ENCODE results near the gene PPP1R7.

Gene PPP1R7

DNA sequence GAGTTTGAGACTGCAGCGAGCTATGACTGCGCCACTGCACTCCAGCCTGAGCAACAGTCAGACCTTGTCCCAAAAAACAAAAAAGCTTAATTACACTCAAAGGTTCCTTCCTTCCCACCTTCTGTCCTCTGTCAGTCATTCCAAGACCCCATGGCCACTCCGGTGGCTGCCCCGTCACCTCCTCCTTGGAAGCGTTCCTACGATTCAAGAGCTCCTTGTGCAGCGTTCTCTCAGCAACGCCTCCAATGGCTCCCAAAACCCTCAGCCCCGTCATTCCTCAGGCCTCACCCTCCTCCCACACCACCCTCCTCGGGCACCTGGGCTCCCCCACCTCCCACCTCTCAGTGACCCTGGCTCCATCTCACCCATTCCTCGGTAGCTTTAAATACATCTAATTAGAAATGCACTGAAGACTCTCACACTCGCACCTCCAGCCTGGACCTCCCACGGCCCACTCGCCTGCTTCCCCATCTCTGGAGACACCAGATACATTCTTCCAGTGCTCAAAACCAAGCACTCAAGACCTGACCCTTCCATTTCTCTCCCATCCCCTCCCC is 9.0 kb upstream of the PPP1R7 start:
- no peak for FAIRE-seq

DNA sequence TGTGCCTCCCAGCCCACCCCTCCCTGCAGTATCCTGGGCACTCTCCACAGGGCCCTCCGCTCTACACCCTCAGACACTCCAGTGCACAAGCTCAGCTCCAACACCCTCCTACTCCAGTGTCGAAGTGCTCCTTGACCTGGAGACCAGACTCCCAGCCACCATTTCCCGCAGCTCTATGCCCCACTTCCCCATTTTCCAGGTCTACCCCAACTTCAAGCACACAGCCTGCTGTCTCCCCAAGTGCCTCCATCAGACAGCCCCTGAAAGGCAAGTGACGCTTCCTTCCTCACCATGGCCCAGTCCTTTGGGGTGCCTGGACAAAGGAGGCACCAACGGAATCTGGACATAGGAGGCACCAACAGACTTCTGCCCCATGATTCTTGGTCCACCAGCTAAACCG is 8.2 kb upstream of the PPP1R7 start:
- no peak for FAIRE-seq

DNA sequence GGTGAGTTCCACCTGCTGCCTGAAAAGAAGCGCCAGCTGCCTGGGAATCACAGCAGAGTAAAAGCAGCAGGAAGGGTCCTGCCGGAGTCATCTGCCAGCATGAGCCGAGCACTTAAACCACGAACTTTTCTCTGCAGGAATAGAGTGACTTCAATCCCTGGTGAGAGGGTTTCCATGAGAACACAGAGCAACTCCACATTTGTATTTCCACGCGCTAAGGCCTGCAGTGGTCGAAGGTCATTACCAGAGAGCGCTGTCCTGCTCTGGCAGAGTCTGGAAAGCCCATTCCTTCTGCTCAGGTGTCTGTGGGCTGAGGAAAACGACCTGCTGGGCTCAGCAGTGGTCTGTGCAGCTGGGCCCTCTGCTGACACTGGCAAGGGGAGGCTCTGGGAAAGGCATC is 7.7 kb upstream of the PPP1R7 start:
- no peak for FAIRE-seq

DNA sequence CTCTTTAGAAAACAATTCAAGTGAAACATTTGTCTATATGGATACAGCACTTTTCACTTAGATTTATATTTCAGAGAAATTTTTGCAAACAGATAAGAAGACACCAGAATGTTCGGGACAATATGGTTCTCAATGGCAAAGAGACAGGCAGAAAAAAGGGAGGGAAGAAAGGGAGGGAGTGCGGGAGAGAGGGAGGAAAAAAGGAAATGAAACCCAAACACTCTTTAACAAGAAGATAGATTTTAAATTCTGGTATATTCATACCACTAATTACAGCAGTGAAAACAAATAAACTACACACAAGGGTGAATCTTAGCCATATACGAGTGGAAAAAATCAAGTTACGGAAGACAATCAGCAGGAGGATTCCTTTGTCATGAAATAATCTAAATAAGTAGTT is 4.0 kb upstream of the PPP1R7 start:
- no peak for FAIRE-seq

GRCh38 chr2:241147336-241147735 is 2.9 kb upstream of the PPP1R7 start:
- no peak for FAIRE-seq

GRCh38 chr2:241148239-241148638 is 2.0 kb upstream of the PPP1R7 start:
- no peak for FAIRE-seq

GRCh38 chr2:241148891-241149674 is 1.2 kb upstream of the PPP1R7 start, which contains the start of gene PASK:
PASK (minus strand) TSS chr2:241149472; CDS start chr2:241143032, 6,440 bp downstream.
- FAIRE-seq, result peak; percentile 96

- FAIRE-seq, result no peak
Observed at GRCh38 chr2:241149675-241149924, 667 bp upstream of the PPP1R7 start.

DNA sequence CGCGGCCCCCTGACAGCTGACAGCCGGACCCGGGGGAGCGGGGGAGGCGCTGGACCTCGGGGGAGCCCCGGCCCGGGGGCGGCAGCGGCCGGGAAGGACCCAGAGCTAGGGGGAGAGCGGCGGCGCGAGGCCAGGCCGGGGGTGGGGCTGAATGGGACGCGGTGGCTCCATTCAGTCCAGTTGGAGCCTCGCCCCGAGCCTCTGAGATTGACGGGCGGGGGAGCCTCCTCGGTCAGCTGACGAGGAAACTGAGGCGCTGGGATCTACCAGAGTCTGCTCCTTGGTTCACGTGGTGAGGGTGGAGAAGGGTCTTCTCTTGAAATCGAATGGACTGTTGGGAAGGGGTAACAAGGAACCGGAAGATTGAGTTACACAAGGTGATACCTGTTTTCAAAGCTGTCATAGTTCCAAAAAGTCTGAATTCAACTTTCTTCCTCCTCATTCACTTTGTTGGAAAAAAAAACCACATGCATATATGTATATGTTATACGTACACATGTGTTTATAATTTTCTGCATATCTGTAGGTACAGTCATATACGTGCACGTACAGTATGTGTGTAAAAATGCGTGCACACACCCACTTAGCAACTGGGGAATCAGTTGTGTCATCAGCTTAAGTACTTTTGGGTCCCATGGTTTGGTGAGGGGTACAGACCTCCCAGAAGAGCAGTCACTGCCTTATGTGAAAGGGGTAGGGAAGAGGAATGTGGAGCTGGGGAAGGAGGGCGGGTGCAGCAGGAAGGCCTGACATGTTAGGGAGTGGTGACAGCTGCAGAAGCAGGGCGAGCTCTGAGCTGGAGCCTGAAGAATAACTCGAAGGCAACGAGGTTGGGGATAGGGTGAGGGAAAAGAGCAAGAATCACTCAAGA is 628 bp downstream of the PPP1R7 start:
- FAIRE-seq, result no peak

GRCh38 chr2:241151934-241152660 is 1.8 kb downstream of the PPP1R7 start:
- FAIRE-seq, result no peak

GRCh38 chr2:241153616-241154015 is 3.3 kb downstream of the PPP1R7 start:
- FAIRE-seq, result no peak

DNA sequence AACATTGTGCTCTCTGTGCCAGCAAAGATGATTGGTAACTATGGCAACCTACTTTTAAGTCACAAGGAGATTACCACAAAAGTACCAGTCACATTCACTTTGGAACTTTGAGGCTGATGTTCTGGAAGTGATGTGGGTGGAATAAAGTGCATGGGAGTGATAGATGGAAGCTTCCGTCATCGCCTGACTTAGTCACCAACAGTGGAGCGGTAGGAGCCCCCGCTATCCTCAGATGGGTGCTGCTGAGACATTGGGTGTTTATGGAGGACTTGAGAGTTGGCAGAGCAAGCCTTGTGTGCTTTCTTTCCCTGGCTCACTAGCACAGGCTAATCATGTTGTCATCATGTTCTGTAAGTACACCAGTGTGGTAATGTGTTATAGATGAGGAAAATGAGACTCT is 4.6 kb downstream of the PPP1R7 start:
- no peak for FAIRE-seq

DNA sequence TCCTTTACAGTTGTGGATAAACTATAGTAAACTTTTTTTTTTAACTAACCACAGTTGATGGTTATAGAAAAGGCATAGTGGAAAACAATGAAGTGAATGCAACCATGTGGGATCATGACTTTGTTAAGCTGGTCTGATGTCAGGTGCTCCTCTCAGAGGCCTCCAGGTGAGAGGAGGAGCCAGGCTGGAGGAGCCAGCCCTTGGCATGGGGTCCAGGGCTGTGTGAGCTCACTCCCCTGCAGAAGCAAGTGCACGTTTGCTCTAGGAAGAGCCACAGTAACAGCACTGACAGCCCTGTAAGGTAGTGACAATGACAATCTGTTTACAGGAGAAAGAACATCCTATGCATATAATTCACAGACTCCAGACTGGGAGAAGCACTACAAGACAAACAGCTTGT is 5.7 kb downstream of the PPP1R7 start:
- FAIRE-seq, result no peak

DNA sequence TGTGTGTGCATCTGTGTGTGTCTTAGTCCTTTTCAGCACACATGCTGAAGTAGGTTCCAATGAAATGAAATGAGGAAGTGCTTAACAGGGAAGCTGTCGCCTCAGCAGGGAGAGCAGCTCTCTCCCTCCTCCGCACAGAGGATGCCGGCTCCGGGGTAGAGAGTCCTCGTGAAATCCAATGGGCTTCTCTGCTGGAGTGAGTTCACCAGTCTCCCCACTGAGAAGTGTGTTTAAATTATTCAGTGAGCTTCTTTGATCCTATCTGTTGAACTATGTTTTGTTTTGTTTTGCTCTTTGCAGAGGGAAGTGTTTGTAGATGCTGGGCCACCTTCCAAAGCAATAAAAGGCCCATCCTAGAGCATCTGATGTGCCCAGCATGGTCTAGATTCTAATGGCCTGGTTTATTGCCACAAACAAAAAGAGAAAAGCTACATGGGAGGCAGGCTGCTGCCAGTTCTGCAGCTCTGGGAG is 6.7 kb downstream of the PPP1R7 start:
- FAIRE-seq, result no peak

DNA sequence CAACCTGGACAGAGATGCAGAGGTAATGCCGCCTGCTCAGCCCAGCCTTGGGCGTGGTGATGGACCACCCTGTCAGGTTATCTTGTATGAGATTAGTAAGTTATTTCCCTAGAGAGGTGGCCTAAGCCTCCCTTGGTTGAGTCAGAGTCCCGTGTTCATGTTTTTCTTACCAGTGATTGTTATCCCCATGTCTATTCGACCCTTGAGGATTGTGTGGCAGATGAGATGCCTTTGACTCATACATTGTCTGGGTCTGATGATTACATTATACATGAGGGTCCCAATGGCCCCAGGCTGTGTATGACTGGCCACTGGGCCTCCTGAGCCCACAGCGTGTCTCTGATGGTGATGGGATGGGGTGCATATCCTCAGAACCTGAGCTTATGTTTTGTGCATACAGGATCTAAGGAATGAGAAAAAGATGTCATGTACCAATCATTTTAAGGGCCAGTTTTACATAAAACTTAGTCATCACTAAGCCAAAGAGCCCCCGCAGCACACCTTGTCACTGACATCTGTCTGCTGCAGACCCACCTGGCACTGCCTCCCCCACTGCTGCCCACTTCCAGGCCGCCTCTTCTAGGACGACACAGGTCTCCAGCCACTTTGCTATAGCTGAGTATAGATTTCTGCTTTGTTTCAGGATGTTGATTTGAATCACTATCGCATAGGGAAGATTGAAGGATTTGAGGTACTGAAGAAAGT is 7.7 kb downstream of the PPP1R7 start:
- FAIRE-seq, result no peak

- FAIRE-seq, result no peak
Observed at GRCh38 chr2:241158546-241158900, 8.3 kb downstream of the PPP1R7 start.

GRCh38 chr2:241159116-241159515 is 8.8 kb downstream of the PPP1R7 start:
- no peak for FAIRE-seq

DNA sequence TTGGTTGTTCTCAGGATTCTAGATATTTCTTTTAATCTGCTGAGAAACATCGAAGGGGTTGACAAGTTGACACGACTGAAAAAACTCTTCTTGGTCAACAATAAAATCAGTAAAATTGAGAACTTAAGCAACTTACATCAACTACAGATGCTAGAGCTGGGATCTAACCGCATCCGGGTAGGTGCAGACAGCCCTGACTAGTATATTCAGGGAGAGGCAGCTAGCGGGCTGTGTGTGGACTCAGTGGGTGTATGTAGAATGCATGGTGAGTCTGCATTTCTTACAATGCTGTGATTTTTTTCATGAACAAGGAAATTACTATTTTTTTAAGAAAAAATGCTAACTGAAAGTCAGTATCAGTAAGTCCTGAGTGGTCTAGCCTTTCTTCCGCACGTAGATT is 10.1 kb downstream of the PPP1R7 start:
- FAIRE-seq, result no peak

GRCh38 chr2:241161646-241162281 is 11.5 kb downstream of the PPP1R7 start:
- FAIRE-seq, result no peak

GRCh38 chr2:241163601-241164118 is 13.4 kb downstream of the PPP1R7 start:
- no peak for FAIRE-seq

DNA sequence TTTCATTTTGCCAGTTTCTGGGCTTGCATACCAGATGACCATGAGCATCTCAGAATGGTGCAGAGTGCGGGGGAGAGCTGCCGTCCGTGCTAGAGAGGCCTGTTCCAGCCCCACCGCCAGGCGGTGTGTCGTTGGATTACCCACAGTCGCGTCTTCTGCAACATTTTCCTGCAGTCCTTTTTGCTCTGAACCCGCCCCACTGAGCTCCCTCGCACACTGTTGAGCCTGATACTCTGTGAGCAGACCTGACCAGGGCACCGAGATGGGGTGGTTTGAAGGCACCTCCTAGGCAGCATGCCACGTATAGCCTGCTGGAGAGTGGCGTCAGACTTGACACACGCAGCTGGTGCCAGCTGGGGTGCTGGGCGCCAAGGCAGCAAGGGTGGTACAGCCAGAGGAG is 18.1 kb downstream of the PPP1R7 start:
- no peak for FAIRE-seq

DNA sequence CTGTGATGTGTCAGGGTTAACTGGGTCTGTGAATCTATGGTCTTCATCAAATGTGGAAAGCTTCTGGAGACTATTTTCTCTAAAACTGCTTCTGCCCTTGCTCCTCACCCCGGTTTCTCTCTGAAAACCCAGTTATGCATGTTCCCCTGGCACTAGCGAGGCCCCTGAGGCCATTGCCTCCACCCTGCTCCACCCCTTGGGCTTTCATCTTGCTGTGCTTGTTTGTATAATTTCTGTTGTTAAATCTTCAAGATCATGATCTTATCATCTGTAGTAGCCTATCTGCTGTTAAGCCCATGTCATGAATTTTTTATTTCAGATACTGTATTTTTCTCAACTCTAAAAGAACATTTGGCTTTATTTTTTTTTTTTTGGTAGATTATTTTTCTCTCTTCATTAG is 23.3 kb downstream of the PPP1R7 start:
- FAIRE-seq, result no peak

All from G401.6 (cell line).